GM19023 (cell line): Measurements from ENCODE around the gene CERS1.

Source experiments
- ATAC-seq: cut with Tn5 transposase; IDR thresholded peaks from one replicate; pipeline ENCODE4 v1.9.1; 2021; ENCODE audit warnings: mild to moderate bottlenecking, moderate library complexity; ENCODE audit not compliant: unreplicated experiment

CERS1 gene

GRCh38 chr19:18876865-18877264, 19.1 kb downstream of the CERS1 start:
- no peak for ATAC-seq

- ATAC-seq, result no peak
Observed at GRCh38 chr19:18875726-18876125, 20.2 kb downstream of the CERS1 start.

- no peak for ATAC-seq
Observed at GRCh38 chr19:18871543-18871942, 24.4 kb downstream of the CERS1 start.

- ATAC-seq, result no peak
Observed at GRCh38 chr19:18870531-18871172, 25.3 kb downstream of the CERS1 start.

GRCh38 chr19:18869781-18870530, 26.0 kb downstream of the CERS1 start:
- no peak for ATAC-seq

- no peak for ATAC-seq
Observed at GRCh38 chr19:18869023-18869618, 26.8 kb downstream of the CERS1 start.

GRCh38 chr19:18868380-18869022, 27.5 kb downstream of the CERS1 start:
- no peak for ATAC-seq

GRCh38 chr19:18867751-18868150, 28.2 kb downstream of the CERS1 start:
- ATAC-seq, result no peak

- ATAC-seq, result no peak
Observed at GRCh38 chr19:18867199-18867598, 28.8 kb downstream of the CERS1 start.

- no peak for ATAC-seq
Observed at GRCh38 chr19:18866800-18867123, 29.2 kb downstream of the CERS1 start.

GRCh38 chr19:18865973-18866799, 29.8 kb downstream of the CERS1 start:
- no peak for ATAC-seq

GRCh38 chr19:18865106-18865972, 30.6 kb downstream of the CERS1 start:
- ATAC-seq, result no peak

GRCh38 chr19:18863843-18864362, 32.1 kb downstream of the CERS1 start:
- no peak for ATAC-seq

GRCh38 chr19:18862976-18863842, 32.7 kb downstream of the CERS1 start:
- ATAC-seq, result no peak

- ATAC-seq, result no peak
Observed at GRCh38 chr19:18861917-18862316, 34.0 kb downstream of the CERS1 start.

GRCh38 chr19:18861235-18861634, 34.7 kb downstream of the CERS1 start:
- ATAC-seq, result no peak

GRCh38 chr19:18860725-18861124, 35.2 kb downstream of the CERS1 start:
- no peak for ATAC-seq

- ATAC-seq, result no peak
Observed at GRCh38 chr19:18860302-18860700, 35.7 kb downstream of the CERS1 start.
